Skin epidermis (tissue), 12 donors: ENCODE results near the gene IFT74.
"Not testable (repeated sequence)": the region's sequence is repeated elsewhere in the genome, so short reads cannot be mapped to it uniquely, and the experiment has no call there.

ENCODE experiments used
- H3K27ac ChIP-seq, 21 experiments: fragments of 200-600 bp; sonication (generic) in 11 of 21; one replicate each; pipeline ENCODE4 v1.5.0; 2020; ENCODE audit warnings: mild to moderate bottlenecking in 3 of 21, inconsistent platforms in 2 of 21, moderate library complexity in 2 of 21
- H3K4me3 ChIP-seq, 7 experiments: fragments of 200-600 bp; sonication (generic) in 2 of 7; one replicate each; pipeline ENCODE4 v1.5.0; 2020; ENCODE audit warnings: inconsistent platforms in 2 of 7, mild to moderate bottlenecking in 2 of 7, moderate library complexity in 1 of 7

Gene IFT74

DNA sequence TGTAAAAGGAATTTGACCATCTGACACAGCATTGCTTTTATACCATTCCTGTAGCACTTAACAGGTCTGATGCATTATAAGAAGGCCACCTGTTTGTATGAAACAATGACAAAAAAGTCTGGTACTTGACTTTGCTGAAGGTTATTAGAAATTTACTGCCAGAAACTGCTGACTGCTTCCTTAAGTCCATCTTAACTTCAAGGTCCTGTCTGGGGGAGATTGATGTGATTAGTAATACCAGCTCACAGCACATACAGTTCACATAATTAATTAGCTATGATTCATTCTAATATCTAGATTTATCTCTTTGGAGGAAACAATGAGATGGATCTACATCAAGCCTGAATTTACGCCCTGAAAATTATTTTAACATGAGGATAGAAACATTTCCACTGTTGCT, 103.2 kb downstream of the IFT74 start:
- H3K27ac ChIP-seq: no peak overlapping the region
- H3K4me3 ChIP-seq: no peak overlapping the region

DNA sequence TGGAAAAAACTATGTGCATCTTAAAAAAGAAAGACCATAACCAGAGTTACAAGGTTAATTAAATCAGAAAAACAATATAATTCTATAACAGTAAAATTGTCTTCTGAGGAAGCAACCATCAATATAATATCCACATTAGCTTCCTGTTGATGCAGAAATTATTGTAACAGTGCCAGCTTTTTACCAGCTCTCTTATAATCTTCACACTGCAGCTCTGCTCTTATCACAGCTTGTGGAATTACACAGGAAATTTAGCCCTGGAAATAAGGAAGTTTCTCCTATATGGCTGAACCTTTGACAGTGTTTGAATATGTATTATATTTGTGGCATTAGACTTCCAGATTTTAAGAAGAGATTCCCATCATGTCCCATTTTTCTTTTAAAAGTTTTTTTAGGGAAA, 103.7 kb downstream of the IFT74 start:
- Histone ChIP-seq H3K27ac (no peak overlapping the region), H3K4me3 (no peak overlapping the region)

GRCh38 chr9:27065288-27065687, 109.1 kb downstream of the IFT74 start:
- no peak overlapping the region for H3K27ac ChIP-seq
- no peak overlapping the region for H3K4me3 ChIP-seq

DNA sequence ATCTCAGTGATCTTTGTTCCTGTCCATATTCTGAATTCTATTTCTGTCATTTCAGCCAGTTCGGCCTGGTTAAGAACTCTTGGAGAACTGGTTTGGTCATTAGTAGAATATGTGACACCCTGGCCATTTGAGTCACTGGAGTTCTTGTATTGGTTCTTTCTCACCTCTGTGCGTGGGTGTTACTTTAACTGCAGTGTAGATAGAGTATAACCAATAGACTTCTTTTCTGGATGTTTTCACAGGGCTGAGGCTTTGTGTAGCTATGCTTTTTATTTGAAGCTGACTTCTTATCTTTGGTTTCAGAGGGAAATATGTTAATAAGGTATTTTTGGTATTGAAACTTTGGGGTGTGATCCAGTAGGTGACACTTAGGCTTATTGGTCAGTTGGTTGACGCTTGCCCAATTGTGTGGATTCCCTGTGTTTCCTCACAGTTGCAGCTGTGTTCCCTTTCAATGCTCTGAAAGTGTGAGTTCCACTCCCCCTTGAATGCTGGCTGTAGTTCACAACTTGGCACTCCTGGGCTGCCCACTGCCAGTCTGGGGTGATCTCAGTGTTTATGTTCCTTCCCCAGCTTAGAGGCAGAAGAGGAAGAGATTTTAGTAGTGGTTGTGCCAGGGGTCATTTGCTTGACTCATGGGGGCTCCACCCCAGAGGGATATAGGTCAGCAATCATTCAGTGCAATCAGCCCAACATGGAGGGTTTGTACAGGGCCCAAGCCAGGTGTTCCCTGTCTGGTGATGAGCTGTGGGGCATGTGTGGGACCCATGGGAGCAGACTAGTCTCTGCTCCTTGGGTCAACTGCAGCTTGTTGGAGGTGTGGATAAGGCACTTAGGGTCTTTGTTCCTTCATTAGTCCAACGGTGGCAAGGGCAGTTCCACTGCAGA, 117.9 kb downstream of the IFT74 start:
- Histone ChIP-seq H3K27ac (no peak overlapping the region), H3K4me3 (no peak overlapping the region)

GRCh38 chr9:27078685-27079084, 122.5 kb downstream of the IFT74 start:
- no peak overlapping the region for H3K27ac ChIP-seq
- H3K4me3 ChIP-seq: no peak overlapping the region

DNA sequence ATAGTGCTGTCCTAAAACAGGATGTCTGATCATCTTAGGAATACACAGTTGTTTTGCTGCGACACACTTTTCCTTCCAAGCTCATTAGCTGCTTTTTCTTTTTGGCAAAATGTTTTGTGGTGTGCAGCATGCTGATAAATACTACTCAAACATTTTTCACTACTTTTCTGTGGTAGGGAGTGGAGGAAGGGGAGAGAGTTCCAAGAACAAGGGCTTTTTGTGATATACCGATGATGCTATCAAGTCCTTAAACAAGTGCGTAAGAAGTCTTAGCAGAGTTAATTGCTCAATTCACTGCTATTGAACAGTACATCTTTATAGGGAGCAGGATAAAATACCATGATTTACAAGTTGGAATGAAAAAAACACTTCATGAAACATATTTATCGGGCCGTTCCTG, 129.2 kb downstream of the IFT74 start:
- Histone ChIP-seq H3K4me3 (no peak overlapping the region), H3K27ac (no peak overlapping the region)

DNA sequence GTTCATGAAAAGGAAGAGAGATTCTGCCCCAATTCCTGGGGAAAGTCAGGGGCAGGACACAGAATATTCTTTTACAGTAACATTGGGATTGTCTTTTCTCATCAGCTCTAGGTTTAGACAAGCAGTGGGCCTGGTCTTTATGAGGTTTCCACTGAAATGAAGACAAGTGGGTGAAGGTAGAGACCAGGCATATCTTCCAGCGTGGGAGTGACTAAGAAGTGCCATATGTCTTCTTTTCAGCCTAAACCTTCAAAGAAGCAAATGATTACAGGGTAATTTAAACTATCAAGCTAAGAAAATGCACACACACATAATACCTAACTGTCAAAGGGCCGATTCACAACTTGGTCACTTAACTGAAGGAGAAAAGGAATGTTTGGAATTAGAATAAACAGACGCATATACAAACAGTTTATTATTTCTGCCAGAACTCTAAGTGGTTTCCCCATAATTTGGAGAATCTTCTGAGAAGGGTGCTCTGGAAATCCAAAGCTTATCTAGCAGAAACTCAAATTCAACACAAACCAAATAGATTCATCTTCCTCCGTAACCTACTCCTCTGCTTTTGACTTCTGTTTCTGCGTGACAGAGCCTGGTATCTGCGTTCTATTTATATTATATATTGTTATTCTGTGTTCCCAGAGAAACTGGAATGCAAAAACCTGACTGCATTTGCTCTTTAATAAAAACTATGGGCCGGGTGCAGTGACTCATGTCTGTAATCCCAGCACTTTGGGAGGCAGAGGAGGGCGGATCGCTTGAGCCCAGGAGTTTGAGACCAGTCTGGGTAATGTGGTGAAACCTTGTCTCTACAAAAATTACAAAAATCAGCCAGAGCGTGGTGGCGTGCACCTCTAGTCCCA, 130.8 kb downstream of the IFT74 start:
- no peak overlapping the region for H3K4me3 ChIP-seq
- no peak overlapping the region for H3K27ac ChIP-seq

- Histone ChIP-seq H3K27ac (no peak overlapping the region), H3K4me3 (no peak overlapping the region)
Observed at GRCh38 chr9:27088981-27089380, 132.8 kb downstream of the IFT74 start.

DNA sequence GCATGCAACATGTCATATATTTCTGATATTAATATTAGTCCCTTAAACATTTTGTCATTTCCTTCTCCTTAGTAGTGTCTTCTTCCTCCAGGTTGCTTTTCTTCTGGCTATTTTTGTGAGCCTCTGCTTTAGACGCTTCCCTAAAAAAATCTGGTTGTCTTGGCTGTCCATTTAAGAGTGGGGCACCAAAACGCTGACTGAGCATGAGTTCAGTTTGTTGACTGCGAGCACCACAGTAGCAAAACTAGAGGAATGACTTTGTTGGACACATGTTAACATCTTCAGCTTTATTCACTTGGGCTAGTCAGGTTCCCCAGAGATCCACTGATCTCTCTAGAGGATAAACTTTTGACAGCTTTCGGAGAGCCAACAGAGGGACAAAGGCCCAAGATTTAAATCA, 133.5 kb downstream of the IFT74 start:
- Histone ChIP-seq H3K4me3 (no peak overlapping the region), H3K27ac (no peak overlapping the region)

- Histone ChIP-seq H3K4me3 (no peak overlapping the region), H3K27ac (no peak overlapping the region)
Observed at GRCh38 chr9:27090231-27090630, 134.0 kb downstream of the IFT74 start.

- no peak overlapping the region for H3K4me3 ChIP-seq
- no peak overlapping the region for H3K27ac ChIP-seq
Observed at GRCh38 chr9:27090711-27091110, 134.5 kb downstream of the IFT74 start.

DNA sequence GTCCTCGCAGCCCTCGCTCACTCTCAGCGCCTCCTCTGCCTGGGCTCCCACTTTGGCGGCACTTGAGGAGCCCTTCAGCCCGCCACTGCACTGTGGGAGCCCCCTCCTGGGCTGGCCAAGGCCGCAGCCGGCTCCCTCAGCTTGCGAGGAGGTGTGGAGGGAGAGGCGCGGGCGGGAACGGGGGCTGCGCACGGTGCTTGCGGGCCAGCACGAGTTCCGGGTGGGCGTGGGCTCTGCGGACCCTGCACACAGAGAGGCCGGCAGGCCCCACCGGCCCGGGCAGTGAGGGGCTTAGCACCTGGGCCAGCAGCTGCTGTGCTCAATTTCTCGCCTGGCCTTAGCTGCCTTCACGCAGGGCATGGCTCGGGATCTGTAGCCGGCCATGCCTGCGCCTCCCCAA, 136.3 kb downstream of the IFT74 start:
- H3K4me3 ChIP-seq, H3K27ac ChIP-seq: not testable (repeated sequence)

- not testable (repeated sequence) for H3K27ac ChIP-seq, H3K4me3 ChIP-seq
Observed at GRCh38 chr9:27093384-27094067, 137.3 kb downstream of the IFT74 start.

DNA sequence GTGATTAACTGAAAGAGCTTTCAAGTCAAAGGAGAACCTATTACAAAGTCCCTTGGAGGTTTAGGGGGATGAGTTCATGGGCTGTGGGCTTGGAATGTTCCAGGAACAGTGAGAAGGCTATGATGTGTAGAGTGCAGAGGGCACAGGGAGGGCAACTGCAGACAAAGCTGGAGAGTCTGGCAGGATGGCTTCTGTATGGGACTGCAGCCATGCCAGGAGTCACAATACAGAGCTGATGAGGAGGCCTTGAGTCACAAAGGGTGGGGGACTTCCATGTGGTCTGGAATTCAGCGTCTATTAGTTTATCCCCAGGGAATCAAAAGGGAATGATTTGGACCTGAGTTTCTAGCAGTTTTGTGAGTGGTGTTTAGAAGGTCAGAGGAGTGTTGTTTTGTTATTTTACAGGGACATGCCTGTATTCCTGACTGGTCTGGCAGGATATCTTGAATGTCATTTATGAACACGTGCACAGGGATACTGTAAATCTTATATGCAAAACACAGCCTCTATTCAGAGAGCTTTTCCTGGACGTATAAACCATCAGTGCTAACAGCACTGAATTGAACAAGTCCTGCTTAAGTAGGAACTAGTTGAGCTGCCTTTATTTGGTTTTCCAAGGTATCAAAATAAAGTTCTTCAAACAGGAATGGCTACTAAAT, 138.6 kb downstream of the IFT74 start:
- no peak overlapping the region for H3K27ac ChIP-seq

GRCh38 chr9:27107241-27107640, 151.0 kb downstream of the IFT74 start:
- H3K4me3 ChIP-seq: no peak overlapping the region

More for the DNA sequence above, 138.6 kb downstream of the IFT74 start:
- no peak overlapping the region for H3K4me3 ChIP-seq

DNA sequence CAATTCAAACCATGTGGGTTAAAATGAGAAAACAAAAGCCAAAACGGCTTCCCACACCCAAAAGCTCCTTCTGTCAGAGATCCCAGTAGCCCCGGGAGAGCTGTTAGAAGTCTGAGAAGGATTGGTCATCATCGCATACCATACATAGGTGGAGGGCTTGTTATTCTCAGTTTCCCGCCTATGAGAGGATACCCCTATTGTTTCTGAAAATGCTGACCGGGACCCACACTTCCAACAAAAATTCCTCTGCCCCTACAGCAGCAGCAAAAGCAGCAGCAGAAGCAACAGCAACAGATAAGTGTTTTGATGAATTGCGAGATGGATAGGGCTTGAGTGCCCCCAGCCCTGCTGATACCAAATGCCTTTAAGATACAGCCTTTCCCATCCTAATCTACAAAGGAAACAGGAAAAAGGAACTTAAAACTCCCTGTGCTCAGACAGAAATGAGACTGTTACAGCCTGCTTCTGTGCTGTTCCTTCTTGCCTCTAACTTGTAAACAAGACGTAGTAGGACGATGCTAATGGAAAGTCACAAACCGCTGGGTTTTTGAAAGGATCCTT, 152.8 kb downstream of the IFT74 start, which contains the start of gene TEK:
Gene TEK, plus strand, starts transcription at position 245 of the 561 bp plus-strand sequence. CDS start 366 bp downstream, outside the sequence.
- Histone ChIP-seq H3K4me3 (peak within 1 kb of the TSS in 2 of 7 experiments; percentile 9 to 14), H3K27ac (peak within 1 kb of the TSS in 4 of 21 experiments; percentile 21 to 57 (median 48))

More at GRCh38 chr9:27107241-27107640, 151.0 kb downstream of the IFT74 start:
- H3K27ac ChIP-seq: no peak overlapping the region

DNA sequence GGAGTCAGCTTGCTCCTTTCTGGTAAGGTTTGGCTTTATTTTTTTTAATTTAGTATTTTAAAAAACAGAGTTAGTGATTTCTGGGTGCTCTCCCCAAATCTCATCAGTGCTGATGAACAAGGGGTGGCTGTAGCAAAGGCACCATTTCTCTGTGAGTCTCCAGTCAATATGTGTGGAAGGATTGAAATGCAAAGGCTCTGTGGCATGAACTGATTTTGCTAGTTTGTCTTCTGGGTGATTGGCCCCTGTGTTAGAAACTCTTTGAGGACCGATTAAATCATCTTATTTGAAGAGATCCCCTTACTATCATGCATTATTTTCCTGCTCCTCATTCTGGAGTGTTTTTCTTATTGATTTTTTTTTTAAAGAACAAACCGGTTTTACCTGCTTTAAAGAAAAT, 153.4 kb downstream of the IFT74 start:
- H3K4me3 ChIP-seq: peak overlapping the region in 2 of 7 experiments; percentile 9 to 14
- H3K27ac ChIP-seq: peak overlapping the region in 4 of 21 experiments; percentile 21 to 57 (median 48)

DNA sequence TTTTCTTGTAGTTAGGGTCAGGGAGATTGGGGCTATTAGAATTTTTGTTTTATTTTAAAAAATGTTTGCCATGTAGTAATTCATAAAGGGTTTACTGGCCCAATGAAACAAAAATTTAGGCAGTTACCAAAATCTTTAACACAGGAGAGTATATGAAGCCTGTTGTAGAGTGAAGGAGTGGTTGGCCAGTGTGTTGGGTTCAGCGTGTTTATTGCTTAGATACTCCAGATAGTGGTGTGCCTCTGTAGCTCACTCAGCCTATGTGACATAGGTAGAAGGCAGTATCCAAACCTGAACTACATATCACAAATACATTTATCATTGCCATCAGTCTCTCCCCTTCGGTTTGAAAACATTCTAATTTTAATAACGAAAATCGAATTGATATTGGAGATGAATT, 154.0 kb downstream of the IFT74 start:
- H3K27ac ChIP-seq: peak overlapping the region in 3 of 21 experiments; percentile 47 to 57 (median 49)
- H3K4me3 ChIP-seq: peak overlapping the region in 1 of 7 experiments; percentile 14

GRCh38 chr9:27112235-27112634, 156.0 kb downstream of the IFT74 start:
- Histone ChIP-seq H3K4me3 (no peak overlapping the region), H3K27ac (no peak overlapping the region)
